Non-pigmented ciliary epithelial cell (primary cell): ENCODE data around the gene PACC1.
"Not testable (repeated sequence)": the region's sequence is repeated elsewhere in the genome, so short reads cannot be mapped to it uniquely, and the experiment has no call there.

Experiments
- DNase-seq: peaks from one replicate; pipeline ENCODE4 v3.0.0-alpha.2; 2010; ENCODE audit warnings: low read depth

Gene PACC1

DNA sequence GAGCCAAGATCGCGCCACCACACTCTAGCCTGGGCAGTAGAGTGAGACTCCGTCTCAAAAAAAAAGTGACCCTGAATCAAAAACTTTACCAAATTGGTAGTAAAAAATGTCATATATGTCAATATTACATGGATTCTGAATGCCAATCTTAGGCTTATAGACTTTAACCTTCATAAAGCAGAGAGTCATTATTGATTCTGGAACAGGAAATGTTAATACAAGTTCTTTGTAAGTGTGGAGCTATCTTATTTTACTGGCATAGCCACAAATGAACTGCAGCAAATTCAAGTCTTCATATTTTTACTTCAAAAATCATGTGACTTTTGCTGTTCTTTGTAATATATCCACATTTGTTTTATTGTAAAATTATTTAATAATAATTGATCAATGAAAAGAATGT, 88.1 kb downstream of the PACC1 start:
- DNase-seq = no peak

DNA sequence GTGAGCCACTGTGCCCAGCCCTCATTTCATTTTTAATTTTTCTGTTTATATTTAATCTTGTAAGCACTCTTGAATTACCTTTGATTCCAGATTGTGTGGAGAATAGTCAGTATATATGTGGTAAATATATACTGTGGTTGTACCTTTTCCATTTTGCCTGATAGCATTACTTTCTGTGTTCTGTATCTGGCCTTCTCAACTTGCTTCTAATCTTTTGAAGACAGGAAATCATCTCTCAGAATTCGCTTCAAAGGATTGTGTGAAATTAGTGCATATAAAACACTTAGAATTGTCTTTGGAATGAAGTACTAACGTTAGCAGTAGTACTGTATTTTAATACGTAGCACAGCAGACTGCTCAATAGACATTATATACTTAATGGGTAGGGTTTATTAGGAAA, 91.6 kb downstream of the PACC1 start:
- no peak for DNase-seq

DNA sequence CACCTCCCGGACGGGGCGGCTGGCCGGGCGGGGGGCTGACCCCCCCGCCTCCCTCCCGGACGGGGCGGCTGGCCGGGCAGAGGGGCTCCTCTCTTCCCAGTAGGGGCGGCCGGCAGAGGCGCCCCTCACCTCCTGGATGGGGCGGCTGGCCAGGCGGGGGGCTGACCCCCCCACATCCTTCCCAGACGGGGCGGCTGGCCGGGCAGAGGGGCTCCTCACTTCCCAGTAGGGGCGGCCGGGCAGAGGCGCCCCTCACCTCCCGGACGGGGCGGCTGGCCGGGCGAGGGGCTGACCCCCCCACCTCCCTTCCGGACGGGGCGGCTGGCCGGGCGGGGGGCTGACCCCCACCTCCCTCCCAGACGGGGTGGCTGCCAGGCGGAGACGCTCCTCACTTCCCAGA, 93.7 kb downstream of the PACC1 start:
- DNase-seq = not testable (repeated sequence)

DNA sequence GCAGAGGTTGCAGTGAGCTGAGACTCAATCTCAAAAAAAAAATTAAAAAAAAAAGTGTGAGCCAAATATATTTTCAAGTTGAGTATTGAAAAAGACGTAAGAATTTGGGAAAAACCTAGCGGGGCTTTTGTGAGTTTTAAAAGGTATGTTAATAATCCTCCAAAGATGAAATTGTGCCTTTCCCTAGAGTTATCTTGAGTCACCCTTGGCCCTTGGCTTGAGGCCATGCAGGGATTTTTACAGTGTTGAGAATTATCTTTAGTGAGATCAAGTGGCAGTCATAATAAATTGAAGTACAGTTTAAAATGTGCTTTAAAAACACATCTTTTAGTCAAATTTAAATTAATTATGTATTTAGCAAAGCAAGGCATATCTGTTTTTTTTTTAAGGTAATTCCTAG, 96.8 kb downstream of the PACC1 start:
- DNase-seq = no peak

DNA sequence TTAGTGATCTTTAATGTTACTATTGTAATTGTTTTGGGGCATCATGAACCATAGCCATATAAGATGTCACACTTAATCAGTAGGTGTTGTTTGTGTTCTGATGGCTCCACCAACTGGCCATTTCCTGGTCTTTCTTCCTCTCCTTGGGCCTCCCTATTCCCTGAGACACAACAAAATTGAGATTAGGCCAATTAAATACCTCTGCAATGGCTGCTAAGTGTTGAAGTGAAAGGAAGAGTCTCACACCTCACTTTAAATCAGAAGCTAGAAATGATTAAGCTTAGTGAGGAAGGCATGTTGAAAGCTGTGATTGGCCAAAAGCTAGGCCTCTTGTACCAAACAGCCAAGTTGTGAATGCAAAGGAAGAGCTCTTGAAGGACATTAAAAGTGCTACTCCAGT, 98.8 kb downstream of the PACC1 start:
- DNase-seq = no peak

DNA sequence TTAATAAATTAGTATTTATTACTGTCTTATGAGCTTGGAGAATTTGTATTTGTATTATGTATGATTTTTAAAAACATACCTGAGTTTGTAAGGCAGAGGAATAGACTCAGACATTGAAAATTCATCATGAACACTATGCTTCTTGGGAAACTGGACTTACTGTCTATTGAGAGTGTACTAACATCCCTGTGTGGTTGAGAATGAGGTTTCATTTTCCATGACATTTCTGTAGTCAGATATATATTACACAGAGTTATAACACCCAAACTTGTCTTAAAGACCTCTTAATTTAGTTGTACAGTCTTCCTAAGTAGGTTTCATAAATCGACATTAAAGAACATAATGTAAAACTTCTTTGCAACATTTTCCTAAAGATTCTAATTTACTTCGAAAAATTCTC, 99.5 kb downstream of the PACC1 start:
- no peak for DNase-seq
